K562 (cell line): ENCODE measurements around the gene MYO6. TPM values are rescaled to one million over a fixed set of nuclear protein-coding genes. Genes with fewer than 3 reads are reported as not detected.

ENCODE experiments used
- HMGXB4 ChIP-seq: sonication (generic); formaldehyde crosslinking; IDR thresholded peaks from 2 replicates; pipeline ENCODE4 v1.8.1; 2023; ENCODE audit warnings: mild to moderate bottlenecking, missing genetic modification reagents
- MBD2 ChIP-seq: sonication (generic); IDR thresholded peaks from 2 replicates; pipeline ENCODE4 v1.6.1; 2016; ENCODE audit warnings: low read depth, borderline replicate concordance
- TEAD4 ChIP-seq, 2 experiments: sonication (generic) in 1 of 2; formaldehyde crosslinking in 1 of 2; IDR thresholded peaks; 2 replicates each; pipeline versions ENCODE4 v1.6.1 to v1.8.0; 2012 to 2022; ENCODE audit warnings: borderline replicate concordance in 1 of 2, inconsistent platforms in 1 of 2, low read length in 1 of 2, mild to moderate bottlenecking in 1 of 2, missing genetic modification reagents in 1 of 2
- ZFP1 ChIP-seq: fragments of 450-650 bp; formaldehyde crosslinking; IDR thresholded peaks from 2 replicates; pipeline ENCODE4 v1.4.0; 2020; ENCODE audit warnings: mild to moderate bottlenecking, mixed read lengths
- polyA plus RNA-seq, 8 experiments: library from polyadenylated mRNA; depleted of rRNA in 4 of 8; stranded (reverse) in 5 of 8; unstranded in 3 of 8; fragments of >200 nt; fragmentation: Nextera tagmentation in 2 of 8; fragmentation: Illumina TruSeq in 1 of 8; extraction: Ambion mirVana in 2 of 8; extraction: Trizol in 1 of 8; gene quantifications; 2 replicates each; pipeline versions ENCODE4 v1.2.1 to v1.2.3, GENCODE V29; 2011 to 2014; ENCODE audit warnings: inconsistent platforms in 1 of 8, missing spikeins in 1 of 8
- total RNA-seq, 7 experiments: library from RNA; depleted of rRNA in 6 of 7; stranded (reverse); fragments of >200 nt in 6 of 7; fragmentation: Illumina TruSeq in 2 of 7; extraction: Trizol in 2 of 7; gene quantifications; 2 replicates each; pipeline versions ENCODE4 v1.2.1 to v1.2.3, GENCODE V29; 2011 to 2021; ENCODE audit warnings: low replicate concordance in 1 of 7
- TF ChIP-seq, protein P1 (sequence below): sonication (generic); IDR thresholded peaks from 2 replicates; pipeline ENCODE4 v1.6.1; 2016
- TF ChIP-seq, protein P2 (sequence below): fragments of 450-650 bp; IDR thresholded peaks from 2 replicates; pipeline ENCODE4 v1.6.1; 2016; ENCODE audit warnings: mild to moderate bottlenecking, moderate library complexity

The MYO6 gene
- total and polyA plus RNA-seq, 9 of the 15 experiments (the other 6 are each of a cell fraction or from before 2014, with no cell fraction given) = 1.3 to 5.5 (median 2.7) TPM

GRCh38 chr6:75735491-75736186 is 13.4 kb upstream of the MYO6 start (continued):
- TF ChIP-seq, protein P1, sequence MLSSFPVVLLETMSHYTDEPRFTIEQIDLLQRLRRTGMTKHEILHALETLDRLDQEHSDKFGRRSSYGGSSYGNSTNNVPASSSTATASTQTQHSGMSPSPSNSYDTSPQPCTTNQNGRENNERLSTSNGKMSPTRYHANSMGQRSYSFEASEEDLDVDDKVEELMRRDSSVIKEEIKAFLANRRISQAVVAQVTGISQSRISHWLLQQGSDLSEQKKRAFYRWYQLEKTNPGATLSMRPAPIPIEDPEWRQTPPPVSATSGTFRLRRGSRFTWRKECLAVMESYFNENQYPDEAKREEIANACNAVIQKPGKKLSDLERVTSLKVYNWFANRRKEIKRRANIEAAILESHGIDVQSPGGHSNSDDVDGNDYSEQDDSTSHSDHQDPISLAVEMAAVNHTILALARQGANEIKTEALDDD = peak; percentile 55; the same call in 1 of the 2 replicates
- no peak for TF ChIP-seq ZFP1 (CRISPR knock-in tag)
- TF ChIP-seq, protein P2, sequence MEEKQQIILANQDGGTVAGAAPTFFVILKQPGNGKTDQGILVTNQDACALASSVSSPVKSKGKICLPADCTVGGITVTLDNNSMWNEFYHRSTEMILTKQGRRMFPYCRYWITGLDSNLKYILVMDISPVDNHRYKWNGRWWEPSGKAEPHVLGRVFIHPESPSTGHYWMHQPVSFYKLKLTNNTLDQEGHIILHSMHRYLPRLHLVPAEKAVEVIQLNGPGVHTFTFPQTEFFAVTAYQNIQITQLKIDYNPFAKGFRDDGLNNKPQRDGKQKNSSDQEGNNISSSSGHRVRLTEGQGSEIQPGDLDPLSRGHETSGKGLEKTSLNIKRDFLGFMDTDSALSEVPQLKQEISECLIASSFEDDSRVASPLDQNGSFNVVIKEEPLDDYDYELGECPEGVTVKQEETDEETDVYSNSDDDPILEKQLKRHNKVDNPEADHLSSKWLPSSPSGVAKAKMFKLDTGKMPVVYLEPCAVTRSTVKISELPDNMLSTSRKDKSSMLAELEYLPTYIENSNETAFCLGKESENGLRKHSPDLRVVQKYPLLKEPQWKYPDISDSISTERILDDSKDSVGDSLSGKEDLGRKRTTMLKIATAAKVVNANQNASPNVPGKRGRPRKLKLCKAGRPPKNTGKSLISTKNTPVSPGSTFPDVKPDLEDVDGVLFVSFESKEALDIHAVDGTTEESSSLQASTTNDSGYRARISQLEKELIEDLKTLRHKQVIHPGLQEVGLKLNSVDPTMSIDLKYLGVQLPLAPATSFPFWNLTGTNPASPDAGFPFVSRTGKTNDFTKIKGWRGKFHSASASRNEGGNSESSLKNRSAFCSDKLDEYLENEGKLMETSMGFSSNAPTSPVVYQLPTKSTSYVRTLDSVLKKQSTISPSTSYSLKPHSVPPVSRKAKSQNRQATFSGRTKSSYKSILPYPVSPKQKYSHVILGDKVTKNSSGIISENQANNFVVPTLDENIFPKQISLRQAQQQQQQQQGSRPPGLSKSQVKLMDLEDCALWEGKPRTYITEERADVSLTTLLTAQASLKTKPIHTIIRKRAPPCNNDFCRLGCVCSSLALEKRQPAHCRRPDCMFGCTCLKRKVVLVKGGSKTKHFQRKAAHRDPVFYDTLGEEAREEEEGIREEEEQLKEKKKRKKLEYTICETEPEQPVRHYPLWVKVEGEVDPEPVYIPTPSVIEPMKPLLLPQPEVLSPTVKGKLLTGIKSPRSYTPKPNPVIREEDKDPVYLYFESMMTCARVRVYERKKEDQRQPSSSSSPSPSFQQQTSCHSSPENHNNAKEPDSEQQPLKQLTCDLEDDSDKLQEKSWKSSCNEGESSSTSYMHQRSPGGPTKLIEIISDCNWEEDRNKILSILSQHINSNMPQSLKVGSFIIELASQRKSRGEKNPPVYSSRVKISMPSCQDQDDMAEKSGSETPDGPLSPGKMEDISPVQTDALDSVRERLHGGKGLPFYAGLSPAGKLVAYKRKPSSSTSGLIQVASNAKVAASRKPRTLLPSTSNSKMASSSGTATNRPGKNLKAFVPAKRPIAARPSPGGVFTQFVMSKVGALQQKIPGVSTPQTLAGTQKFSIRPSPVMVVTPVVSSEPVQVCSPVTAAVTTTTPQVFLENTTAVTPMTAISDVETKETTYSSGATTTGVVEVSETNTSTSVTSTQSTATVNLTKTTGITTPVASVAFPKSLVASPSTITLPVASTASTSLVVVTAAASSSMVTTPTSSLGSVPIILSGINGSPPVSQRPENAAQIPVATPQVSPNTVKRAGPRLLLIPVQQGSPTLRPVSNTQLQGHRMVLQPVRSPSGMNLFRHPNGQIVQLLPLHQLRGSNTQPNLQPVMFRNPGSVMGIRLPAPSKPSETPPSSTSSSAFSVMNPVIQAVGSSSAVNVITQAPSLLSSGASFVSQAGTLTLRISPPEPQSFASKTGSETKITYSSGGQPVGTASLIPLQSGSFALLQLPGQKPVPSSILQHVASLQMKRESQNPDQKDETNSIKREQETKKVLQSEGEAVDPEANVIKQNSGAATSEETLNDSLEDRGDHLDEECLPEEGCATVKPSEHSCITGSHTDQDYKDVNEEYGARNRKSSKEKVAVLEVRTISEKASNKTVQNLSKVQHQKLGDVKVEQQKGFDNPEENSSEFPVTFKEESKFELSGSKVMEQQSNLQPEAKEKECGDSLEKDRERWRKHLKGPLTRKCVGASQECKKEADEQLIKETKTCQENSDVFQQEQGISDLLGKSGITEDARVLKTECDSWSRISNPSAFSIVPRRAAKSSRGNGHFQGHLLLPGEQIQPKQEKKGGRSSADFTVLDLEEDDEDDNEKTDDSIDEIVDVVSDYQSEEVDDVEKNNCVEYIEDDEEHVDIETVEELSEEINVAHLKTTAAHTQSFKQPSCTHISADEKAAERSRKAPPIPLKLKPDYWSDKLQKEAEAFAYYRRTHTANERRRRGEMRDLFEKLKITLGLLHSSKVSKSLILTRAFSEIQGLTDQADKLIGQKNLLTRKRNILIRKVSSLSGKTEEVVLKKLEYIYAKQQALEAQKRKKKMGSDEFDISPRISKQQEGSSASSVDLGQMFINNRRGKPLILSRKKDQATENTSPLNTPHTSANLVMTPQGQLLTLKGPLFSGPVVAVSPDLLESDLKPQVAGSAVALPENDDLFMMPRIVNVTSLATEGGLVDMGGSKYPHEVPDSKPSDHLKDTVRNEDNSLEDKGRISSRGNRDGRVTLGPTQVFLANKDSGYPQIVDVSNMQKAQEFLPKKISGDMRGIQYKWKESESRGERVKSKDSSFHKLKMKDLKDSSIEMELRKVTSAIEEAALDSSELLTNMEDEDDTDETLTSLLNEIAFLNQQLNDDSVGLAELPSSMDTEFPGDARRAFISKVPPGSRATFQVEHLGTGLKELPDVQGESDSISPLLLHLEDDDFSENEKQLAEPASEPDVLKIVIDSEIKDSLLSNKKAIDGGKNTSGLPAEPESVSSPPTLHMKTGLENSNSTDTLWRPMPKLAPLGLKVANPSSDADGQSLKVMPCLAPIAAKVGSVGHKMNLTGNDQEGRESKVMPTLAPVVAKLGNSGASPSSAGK = no peak
- TF ChIP-seq TEAD4 (IDR thresholded peaks at IDR 0.05; ENCODE audit: low read length) = no peak
- no peak for TF ChIP-seq TEAD4 (CRISPR knock-in tag; IDR thresholded peaks at IDR 0.05; ENCODE audit: borderline replicate concordance)
- TF ChIP-seq MBD2 = no peak
- TF ChIP-seq HMGXB4 (CRISPR knock-in tag) = no peak
